NCI-H524 (cell line): ENCODE results near the gene COL18A1.
A peak's percentile ranks its signal among the peaks of the same experiment; 100 is the strongest.

Experiments
- DNase-seq, 2 experiments: peaks; one replicate each; lab custom pipeline; 2025; lab: John Stamatoyannopoulos, UW

The COL18A1 gene

DNA sequence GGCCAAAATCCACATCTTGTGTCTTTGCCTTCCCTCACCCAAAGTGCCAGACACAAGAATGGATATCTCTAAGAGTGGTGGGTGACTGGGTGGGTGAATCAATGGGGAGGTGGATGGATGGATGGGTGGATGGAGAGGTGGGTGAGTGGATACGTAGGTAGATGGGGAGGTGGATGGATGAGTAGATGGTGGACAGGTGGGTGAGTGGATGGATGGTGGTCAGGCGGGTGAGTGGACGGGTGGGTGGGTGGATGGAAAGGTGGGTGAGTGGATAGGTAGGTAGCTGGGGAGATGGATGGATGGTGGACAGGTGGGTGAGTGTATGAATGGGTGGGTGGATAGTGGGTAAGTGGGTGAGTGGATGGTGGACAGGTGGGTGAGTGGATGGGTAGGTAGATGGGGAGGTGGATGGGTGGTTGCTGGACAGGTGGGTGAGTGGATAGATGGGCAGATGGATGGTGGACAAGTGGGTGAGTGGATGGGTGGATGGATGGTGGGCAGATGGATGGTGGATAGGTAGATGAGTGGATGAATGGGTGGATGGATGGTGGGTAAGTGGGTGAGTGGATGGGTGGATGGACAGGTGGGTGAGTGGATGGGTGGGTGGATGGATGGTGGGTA, 103.0 kb downstream of the COL18A1 start:
- DNase-seq: no peak

DNA sequence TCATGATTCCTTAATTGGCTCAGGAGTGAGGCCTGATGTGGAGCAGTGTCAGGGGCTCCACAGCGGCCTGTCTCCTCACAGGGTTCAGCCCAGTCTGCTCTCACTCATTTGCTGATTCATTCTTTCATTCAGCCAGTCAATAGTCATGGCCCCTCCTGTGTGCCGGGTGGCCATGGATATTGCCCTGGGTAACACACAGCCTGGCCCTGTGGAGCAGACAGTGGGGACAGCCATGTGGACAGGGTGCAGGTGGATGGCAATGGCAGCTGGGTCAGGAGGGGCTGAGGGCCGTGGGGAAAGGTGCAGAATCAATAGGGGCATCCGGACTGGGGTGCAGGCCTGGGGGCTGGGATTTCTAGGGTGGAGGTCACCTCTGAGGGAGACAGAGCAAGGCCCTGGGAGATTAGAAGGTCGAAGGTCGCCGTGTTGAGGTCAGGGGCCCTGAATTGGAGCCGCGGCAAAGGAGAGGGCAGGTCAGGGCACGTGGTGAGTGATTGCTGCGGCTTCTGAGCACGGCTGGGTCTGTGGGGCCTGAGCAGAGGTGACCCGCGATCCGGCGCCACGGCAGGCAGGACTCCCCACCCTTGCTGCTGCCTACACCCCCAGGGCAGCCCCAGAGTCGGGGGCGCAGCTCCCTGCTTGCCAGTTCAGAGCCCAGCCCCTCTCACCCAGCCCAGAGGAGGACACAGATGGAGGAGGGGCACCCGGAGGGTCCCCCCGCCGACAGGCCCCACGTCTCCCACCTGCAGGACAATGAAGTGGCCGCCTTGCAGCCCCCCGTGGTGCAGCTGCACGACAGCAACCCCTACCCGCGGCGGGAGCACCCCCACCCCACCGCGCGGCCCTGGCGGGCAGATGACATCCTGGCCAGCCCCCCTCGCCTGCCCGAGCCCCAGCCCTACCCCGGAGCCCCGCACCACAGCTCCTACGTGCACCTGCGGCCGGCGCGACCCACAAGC, 103.9 kb downstream of the COL18A1 start:
- DNase-seq: no peak

DNA sequence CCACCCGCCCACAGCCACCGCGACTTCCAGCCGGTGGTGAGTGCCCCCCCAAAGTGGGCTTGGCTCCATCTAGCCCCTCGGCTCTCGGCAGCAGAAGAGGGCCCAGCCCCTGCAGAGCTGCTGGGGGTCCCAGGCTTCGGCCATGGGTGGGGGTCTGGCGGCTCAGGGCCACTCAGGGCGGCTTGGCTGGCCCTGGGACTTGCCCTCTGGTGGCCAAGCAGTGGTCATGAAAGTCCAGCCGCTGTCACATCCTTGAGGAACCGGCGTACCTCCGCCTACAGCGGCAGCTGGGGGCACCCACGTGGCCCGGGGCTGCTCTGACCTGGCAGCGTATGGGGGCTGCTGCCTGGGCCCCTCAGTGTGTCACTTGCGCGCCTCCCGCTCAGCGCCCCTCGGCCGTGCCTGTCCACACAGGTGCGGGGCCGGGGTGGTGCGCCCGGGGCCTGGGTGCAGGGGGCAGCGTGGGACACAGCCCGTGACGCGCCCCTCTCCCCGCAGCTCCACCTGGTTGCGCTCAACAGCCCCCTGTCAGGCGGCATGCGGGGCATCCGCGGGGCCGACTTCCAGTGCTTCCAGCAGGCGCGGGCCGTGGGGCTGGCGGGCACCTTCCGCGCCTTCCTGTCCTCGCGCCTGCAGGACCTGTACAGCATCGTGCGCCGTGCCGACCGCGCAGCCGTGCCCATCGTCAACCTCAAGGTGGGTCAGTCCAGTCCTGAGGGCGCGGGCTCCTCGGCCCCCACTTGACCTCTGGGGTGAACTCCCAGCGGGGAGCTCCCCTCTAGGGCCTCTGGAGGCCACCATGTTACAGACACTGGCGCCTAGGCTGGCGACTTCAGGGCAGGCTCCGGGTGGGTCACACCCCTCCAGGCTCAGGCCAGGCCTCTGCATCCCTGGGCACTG, 104.9 kb downstream of the COL18A1 start:
- DNase-seq: peak in 1 of 2 experiments; percentile 55

DNA sequence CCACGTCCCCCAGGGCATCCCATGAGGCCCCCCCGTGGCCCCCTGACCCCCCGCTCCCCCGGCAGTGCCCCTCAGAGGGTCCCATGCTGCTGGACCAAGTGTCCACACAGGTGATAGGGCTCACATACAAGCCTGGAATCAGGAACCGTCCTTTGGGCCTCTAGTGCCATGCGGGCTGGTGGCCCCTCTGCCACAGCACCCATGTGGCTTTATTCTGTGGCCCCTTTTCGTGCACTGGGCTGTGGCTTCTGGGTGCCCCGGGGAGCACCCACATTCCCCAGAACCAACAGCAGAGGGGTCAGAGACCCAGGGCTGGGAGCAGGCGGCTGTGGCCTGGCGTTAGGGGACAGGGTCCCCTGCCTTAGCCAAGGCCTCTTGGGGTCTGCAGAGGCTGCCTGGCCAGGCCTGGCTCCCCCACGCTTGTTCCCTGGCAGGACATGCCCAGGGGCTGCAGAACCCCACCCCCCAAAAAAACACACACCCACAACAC, 105.5 kb downstream of the COL18A1 start:
- no peak for DNase-seq

DNA sequence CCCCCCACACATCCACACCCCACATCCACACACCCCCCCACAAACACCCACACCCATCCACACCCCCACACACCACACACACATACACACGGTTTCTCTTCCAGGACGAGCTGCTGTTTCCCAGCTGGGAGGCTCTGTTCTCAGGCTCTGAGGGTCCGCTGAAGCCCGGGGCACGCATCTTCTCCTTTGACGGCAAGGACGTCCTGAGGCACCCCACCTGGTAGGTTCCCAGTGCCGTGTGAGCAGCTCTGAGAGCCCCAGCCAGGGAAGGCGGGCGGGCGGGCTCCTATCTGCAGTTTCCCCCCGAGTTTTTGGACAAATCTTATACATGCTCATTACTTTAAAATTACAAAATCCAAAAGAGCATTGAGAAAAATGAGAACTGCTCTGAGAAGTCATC, 106.0 kb downstream of the COL18A1 start:
- DNase-seq: no peak

DNA sequence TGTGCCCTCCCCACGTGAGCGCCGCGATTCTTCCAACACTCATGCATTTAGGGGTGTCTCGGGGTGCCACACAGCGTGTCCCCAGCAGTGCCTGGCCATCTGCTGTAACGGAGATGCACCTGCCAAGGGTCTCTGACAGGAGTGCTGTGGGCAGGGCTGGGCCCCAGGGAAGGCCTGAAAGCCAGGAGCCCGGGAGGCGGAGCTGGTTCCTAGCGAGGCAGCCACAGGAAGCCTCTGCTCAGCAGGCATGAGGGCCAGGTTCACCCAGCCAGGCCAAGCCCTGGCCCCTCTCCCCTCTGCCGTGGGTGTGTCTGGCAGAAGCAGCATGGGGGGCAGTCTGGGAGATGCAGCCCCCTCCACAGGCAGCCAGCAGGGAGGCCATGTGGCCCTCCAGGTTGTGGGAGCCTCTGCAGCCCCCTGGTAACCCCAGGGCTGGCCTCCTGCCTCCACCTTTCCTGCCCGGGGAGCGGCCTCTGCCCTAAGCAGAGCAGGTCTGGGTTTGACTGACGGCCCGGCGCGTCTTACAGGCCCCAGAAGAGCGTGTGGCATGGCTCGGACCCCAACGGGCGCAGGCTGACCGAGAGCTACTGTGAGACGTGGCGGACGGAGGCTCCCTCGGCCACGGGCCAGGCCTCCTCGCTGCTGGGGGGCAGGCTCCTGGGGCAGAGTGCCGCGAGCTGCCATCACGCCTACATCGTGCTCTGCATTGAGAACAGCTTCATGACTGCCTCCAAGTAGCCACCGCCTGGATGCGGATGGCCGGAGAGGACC, 106.9 kb downstream of the COL18A1 start:
- no peak for DNase-seq

DNA sequence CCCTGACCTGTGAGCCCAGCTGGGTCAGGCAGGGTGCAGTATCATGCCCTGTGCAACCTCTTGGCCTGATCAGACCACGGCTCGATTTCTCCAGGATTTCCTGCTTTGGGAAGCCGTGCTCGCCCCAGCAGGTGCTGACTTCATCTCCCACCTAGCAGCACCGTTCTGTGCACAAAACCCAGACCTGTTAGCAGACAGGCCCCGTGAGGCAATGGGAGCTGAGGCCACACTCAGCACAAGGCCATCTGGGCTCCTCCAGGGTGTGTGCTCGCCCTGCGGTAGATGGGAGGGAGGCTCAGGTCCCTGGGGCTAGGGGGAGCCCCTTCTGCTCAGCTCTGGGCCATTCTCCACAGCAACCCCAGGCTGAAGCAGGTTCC, 107.6 kb downstream of the COL18A1 start:
- no peak for DNase-seq

DNA sequence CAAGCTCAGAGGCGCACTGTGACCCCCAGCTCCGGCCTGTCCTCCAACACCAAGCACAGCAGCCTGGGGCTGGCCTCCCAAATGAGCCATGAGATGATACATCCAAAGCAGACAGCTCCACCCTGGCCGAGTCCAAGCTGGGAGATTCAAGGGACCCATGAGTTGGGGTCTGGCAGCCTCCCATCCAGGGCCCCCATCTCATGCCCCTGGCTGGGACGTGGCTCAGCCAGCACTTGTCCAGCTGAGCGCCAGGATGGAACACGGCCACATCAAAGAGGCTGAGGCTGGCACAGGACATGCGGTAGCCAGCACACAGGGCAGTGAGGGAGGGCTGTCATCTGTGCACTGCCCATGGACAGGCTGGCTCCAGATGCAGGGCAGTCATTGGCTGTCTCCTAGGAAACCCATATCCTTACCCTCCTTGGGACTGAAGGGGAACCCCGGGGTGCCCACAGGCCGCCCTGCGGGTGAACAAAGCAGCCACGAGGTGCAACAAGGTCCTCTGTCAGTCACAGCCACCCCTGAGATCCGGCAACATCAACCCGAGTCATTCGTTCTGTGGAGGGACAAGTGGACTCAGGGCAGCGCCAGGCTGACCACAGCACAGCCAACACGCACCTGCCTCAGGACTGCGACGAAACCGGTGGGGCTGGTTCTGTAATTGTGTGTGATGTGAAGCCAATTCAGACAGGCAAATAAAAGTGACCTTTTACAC, 108.2 kb downstream of the COL18A1 start:
- DNase-seq: no peak

DNA sequence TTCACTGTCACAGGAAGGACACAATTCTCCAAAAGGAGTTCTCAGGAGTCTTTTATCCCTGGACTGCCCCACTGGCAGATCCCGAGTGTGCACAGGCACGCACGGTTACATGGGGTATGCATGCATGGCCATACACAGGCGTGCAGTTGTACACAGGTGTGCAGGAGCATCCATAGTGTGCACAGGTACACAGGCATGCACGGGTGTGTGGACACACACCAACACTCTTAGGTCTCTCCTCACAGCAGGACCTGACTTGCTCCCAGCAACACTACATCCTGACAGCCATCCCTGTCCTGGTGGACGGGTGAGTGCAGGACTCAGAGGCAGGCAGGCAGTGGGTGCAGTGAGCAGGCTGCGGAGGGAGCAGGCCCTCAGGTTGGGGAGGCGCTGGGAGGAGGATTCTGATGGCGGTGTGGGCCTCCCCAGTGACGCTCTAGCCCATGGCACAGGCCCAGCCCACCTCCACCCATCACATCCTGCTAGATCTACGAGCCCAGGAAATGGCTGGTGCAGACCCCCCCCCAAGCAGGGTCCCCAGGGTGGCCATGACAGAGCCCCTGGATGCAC, 108.9 kb downstream of the COL18A1 start:
- DNase-seq: no peak

DNA sequence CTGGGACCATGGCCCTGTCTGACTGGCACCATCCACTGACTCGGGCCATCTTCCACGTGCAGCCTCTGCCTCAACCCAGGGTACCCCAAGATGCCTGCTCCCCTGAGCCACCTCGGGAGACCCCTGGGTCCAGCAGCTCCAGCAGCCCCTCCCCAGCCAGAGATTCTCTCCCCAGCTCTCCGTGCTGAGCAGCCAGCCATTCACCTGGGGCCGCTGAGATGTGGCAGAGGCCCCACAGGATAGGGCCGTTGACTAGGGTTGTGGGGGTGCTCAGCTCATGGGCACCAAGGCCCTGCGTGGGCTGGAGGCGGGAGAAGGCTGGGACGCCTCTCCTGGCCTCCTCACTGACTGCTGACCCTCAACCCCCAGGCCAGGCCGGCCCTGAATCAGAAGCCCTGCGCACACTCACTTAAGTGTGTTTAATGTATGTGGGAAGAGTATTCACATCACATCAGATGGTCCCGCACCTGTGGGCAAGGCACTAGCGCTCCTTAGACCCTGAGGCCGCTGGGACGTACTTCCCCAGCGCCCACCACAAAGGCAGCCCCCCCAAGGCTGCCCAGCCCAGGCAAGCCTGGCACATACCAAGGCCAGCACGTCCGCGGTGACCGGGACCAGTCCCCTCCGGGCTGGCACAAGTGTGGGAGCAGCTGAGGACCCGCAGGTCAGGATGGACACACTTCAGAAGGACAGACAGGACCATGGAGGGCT, 109.5 kb downstream of the COL18A1 start:
- DNase-seq: no peak

DNA sequence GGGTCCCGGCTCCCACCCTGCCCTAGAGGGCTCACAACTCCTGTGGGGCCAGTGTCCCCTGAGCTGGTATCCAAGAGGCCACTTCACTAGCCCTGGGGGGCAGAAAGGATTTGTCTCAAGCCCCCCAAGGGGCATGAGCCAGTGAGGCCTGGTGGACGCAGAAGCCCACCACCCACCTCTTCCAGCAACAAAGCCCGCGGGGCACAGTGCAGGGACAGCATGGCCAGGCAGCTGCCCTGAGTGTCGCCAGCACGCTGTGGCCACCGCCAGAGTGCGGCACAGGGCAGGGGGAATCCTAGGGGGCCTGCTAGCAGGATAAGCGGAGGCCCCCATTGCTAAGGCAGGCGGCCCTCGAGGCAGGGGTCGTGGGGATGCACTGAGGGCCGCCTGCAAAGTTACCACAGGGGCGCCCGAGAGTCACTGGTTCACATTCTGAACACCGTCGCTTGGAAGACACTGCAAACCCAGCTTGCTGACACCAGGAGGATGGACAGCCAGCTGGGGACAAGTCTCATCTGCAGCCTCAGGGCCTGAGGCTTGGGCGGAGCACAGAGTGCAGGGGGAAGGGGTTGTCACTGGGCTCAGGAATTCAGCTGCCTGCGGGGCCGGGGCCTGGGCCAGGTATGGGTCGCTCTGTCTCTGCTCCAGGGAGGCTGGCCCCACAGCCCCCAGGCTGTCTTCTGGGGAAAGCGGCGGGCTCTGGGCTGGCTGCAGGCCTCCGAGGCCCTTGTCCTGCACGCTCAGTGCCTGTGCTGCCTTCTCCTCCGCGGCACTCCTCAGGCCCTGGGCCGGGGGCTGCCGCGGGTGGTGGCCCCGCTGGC, 110.5 kb downstream of the COL18A1 start:
- DNase-seq: no peak

DNA sequence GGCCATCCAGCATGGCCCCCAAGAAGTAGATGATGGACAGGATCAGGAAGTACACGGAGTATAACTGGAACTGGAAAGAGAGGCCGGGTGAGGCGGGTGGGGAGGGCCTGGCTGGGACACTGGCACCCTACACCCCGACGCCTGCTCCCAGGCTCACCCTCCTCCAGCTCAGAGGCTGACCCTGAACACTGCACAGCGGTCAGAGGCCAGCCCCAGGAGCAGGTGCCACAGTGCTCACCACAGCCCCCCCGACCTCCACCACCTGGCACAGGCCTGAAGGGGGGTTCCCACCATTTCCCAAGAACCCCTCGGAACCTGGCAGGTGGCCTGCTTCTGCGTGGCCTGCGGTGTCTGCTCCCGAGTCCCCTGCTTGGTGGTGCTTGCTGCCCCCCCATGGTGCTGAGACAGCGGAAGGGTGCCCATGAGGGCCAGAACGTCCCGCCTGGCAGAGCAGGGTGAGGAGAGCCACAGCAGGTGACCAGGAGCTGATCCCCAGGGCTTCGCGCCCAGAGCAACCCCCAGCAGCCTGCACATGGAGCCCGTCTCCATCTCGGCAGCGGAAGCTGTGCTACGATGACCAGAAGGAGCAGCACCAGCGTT, 111.2 kb downstream of the COL18A1 start:
- no peak for DNase-seq

DNA sequence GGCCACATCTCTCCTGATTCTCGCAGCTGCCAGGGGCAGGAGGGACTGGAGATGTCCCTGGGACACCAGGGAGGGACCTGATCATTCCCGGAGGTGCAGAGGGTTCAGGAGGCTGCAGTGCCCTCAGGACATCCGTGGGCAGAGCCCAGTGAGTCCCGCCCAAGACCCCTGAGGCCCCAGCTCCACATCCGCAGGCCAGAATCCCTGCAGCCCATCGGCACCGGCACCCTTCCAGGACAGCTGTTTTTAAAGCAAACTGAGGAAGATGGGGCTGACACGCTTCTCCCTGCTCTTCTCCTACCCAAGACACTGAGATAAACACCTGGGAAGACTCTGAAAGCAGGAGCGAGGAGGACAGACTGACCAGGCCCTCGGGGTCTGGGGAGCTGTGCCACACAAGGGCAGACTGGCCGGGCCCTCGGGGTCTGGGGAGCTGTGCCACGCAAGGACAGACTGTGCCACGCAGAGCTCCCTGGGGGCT, 111.7 kb downstream of the COL18A1 start:
- no peak for DNase-seq

DNA sequence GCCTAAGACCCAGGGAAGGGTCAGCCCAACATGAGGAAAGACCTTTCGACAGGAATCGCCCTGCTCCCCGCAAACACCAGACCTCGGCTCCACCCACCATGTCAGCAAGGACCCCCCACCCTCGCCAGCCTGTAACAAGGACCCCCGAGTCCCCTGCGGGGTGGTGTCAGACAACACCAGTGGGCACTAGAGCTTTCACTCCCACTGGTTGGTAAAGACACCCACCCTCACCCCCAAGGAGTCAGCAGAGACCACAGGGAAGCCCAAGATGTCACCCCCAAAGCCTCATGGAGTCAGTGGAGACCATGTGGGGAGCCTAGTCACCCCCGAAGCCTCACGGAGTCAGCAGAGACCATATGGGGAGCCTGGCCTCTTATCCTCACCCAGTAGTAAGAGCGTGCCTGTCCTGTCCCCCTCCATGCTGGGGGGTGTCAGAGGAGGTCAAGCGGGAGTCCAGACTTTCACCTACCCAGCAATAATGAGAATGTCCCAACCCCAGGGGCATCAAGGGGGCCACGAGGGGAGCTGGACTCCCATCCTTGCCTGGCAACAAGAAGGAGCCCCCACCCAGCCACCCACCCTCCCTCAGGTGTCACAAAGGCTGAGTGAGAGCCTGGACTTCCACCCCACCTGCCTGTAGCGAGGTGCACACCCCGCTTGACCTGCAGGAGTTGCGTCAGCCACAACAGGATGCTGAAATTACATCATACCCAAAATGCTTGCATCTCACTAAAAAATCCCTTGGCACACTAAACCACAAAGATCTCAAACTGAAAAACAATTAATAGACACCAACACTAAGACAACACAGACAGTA, 112.5 kb downstream of the COL18A1 start:
- no peak for DNase-seq

DNA sequence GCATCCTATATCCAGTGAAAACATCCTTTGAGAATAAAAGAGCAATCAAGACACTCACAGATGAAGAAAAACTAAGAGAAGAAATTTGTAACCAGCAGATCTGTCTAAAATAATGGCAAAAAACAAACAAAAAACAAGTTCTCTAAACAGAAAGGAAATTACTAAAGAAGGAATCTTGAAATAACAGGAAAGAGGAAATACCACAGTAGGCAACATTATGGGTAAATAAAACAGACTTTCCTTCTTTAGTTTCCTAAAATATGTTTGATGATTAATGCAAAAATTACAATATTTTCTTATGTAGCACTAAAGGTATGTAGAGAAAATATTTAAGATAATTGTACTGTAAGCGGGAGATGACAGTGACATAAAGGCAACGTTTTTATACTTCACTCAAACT, 113.8 kb downstream of the COL18A1 start:
- DNase-seq: no peak

DNA sequence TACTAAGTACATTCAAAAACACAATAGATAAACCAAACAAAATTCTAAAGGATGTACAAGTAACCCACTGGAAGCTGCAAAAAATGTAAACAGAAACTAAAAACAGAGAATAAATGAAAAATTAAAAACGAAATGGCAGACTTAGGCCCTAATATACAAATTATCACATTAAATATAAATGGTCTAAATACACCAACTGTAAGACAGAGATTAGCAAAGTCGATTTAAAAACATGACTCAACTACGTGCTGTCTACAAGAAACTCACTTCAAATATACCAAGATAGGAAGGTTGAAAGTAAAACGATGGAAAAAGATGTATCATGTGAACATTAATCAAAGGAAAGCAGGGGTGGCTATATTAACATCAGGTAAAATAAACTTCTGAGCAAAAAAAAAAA, 114.2 kb downstream of the COL18A1 start:
- no peak for DNase-seq

DNA sequence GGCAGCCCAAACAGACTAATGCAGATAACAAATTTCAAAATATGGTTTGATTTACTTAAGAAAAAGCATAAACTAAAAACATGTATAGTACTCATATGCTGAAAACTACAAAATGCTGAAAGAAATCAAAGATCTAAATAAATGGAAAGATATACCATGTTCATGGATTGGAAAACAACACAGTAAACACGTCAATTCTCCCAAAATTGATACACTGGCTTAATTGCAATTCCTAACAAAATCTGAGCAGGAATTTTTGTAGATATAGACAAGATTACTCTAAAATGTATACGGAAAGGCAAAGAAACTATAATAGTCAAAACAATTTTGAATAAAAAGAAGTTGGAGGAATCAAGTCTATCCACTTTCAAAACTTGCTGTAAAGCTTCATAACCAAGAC, 116.3 kb downstream of the COL18A1 start:
- DNase-seq: no peak

DNA sequence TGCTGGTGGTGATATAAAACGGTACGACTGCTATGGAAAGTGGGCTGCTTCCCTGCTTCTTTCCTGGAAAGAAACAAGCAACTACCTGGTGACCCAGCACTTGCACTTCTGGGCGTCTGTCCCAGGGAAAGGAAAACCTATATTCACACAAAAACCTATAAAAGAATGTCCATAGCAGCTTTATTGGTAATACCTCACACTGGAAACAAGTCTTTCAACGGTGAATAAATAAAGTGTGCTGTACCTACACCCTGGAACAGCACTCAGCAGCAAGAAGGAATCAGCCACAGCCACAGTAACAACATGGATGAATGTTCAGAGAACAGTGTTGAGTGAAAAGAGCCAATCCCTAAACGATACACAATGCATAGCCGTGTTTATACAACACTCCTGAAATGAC, 117.4 kb downstream of the COL18A1 start:
- DNase-seq: no peak
